Fibroblast of villous mesenchyme (primary cell): ENCODE measurements around the gene TRIM60. TPM values are rescaled to one million over a fixed set of nuclear protein-coding genes. Genes with fewer than 3 reads are reported as not detected.
A peak's percentile ranks its signal among the peaks of the same experiment; 100 is the strongest.
"Not testable (repeated sequence)": the region's sequence is repeated elsewhere in the genome, so short reads cannot be mapped to it uniquely, and the experiment has no call there.

Experiments used
- DNase-seq: peaks from one replicate; pipeline ENCODE4 v3.0.0-alpha.2; 2010; ENCODE audit warnings: low read depth
- H3K4me3 ChIP-seq: 2 replicates; pipeline ENCODE4 v1.5.1; 2011; ENCODE audit warnings: low read depth, mild to moderate bottlenecking, low read length
- CTCF ChIP-seq: IDR thresholded peaks from 2 replicates; pipeline ENCODE4 v1.5.1; 2012; ENCODE audit warnings: low read depth, mild to moderate bottlenecking, low read length; ENCODE audit not compliant: insufficient read depth
- total RNA-seq: library from RNA; depleted of rRNA; stranded (reverse); fragments of >200 nt; gene quantifications from 2 replicates; pipeline ENCODE4 v1.2.3, GENCODE V29; 2012

Gene TRIM60
- under 0.01 and 0.32 TPM in 2 replicates for total RNA-seq

- H3K4me3 ChIP-seq: peak within 1 kb of the TSS; percentile 71
- peak; percentile 45 for DNase-seq
- TF ChIP-seq CTCF: no peak
Observed at GRCh38 chr4:165031436-165032211, at the start of gene TRIM60. TSS of gene TRIM60 (plus strand) at chr4:165031999. CDS start at chr4:165040073, 8,074 bp downstream.

- TF ChIP-seq CTCF: no peak
- no peak for DNase-seq
Observed at GRCh38 chr4:164989471-164989870, 42.3 kb upstream of the TRIM60 start.

GRCh38 chr4:164990786-164991185 lies 41.0 kb upstream of the TRIM60 start:
- not testable (repeated sequence) for H3K4me3 ChIP-seq, DNase-seq

More at GRCh38 chr4:164989471-164989870, 42.3 kb upstream of the TRIM60 start:
- no peak overlapping the region for H3K4me3 ChIP-seq

DNA sequence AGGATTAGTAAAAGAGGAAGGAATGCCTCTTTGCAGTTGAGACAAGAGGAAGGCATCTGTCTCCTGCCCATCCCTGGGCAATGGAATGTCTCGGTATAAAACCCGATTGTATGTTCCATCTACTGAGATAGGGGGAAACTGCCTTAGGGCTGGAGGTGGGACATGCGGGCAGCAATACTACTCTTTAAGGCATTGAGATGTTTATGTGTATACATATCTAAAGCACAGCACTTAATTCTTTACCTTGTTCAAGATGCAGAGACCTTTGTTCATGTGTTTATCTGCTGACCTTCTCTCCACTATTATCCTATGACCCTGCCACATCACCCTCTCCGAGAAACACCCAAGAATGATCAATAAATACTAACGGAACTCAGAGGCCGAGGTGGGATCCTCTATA lies 35.7 kb upstream of the TRIM60 start:
- not testable (repeated sequence) for DNase-seq, H3K4me3 ChIP-seq

GRCh38 chr4:164997324-164997723 lies 34.5 kb upstream of the TRIM60 start:
- DNase-seq: no peak
- peak; percentile 7 for TF ChIP-seq CTCF
- H3K4me3 ChIP-seq: no peak overlapping the region

DNA sequence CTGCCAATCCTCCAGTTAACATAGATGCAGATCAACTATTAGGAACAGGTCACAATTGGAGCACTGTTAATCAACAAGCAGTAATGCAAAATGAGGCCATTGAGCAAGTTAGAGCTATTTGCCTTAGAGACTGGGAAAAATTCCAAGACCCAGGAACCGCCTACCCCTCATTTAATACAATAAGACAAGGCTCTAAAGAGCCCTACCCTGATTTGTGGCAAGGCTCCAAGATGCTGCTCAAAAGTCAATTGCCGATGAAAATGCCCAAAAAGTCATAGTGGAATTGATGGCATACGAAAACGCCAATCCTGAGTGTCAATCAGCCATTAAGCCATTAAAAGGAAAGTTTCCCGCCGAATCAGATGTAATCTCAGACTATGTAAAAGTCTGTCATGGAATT lies 33.9 kb upstream of the TRIM60 start:
- no peak for DNase-seq
- no peak overlapping the region for H3K4me3 ChIP-seq
- no peak for TF ChIP-seq CTCF

- H3K4me3 ChIP-seq, DNase-seq: not testable (repeated sequence)
Observed at GRCh38 chr4:164998526-164999080, 33.2 kb upstream of the TRIM60 start.

GRCh38 chr4:165001957-165002356 lies 29.8 kb upstream of the TRIM60 start:
- DNase-seq, H3K4me3 ChIP-seq: not testable (repeated sequence)

- no peak for DNase-seq
- H3K4me3 ChIP-seq: no peak overlapping the region
- TF ChIP-seq CTCF: no peak
Observed at GRCh38 chr4:165005352-165005925, 26.4 kb upstream of the TRIM60 start.
